K562 (cell line): Measurements from ENCODE around the gene PARD3. TPM values are rescaled to one million over a fixed set of nuclear protein-coding genes. Genes with fewer than 3 reads are reported as not detected.

Experiments
- CAMTA2 ChIP-seq: fragments of 250-450 bp; sonication (Bioruptor Pico); conservative IDR thresholded peaks from 2 replicates; pipeline ENCODE4 v1.5.1; 2022
- FOXK2 ChIP-seq, 2 experiments: fragments of 450-650 bp; IDR thresholded peaks in 1 of 2; conservative IDR thresholded peaks in 1 of 2; 2 replicates each; pipeline ENCODE4 v1.6.1; 2016; ENCODE audit warnings: low read depth in 2 of 2, mild to moderate bottlenecking in 1 of 2
- GATA2 ChIP-seq: sonication (generic); formaldehyde crosslinking; IDR thresholded peaks from 2 replicates; pipeline ENCODE4 v1.4.0; 2020; ENCODE audit warnings: mild to moderate bottlenecking, missing genetic modification reagents
- HDGF ChIP-seq: fragments of 450-650 bp; IDR thresholded peaks from 2 replicates; pipeline ENCODE4 v1.6.1; 2016
- KDM4B ChIP-seq, 2 experiments: fragments of 450-650 bp in 1 of 2; sonication (generic) in 1 of 2; IDR thresholded peaks; 2 replicates each; pipeline ENCODE4 v1.6.1; 2016 to 2017; ENCODE audit warnings: borderline replicate concordance in 2 of 2, antibody characterized with exemption in 1 of 2, low read depth in 1 of 2, mild to moderate bottlenecking in 1 of 2
- NR4A1 ChIP-seq, 2 experiments: fragments of 250-450 bp in 1 of 2; fragments of 450-650 bp in 1 of 2; sonication (Bioruptor Pico) in 1 of 2; IDR thresholded peaks; 2 replicates each; pipeline versions ENCODE4 v1.4.0 to v1.6.1; 2016 to 2020; ENCODE audit warnings: mild to moderate bottlenecking in 2 of 2, missing compliant biosample characterization in 1 of 2, missing genetic modification characterization in 1 of 2, moderate library complexity in 1 of 2
- PML ChIP-seq: IDR thresholded peaks from 2 replicates; pipeline ENCODE4 v1.6.1; 2012; ENCODE audit warnings: low read length, inconsistent platforms
- POU5F1 ChIP-seq: fragments of 150-350 bp; IDR thresholded peaks from 2 replicates; pipeline ENCODE4 v1.6.1; 2014; ENCODE audit warnings: borderline replicate concordance, low read length, low read depth, mild to moderate bottlenecking; ENCODE audit not compliant: partially characterized antibody
- PTRF ChIP-seq: fragments of 450-650 bp; IDR thresholded peaks from 2 replicates; pipeline ENCODE4 v1.6.1; 2016; ENCODE audit warnings: mild to moderate bottlenecking, missing genetic modification characterization, missing compliant biosample characterization
- ZBTB40 ChIP-seq, 2 experiments: fragments of 450-650 bp in 1 of 2; sonication (generic) in 1 of 2; formaldehyde crosslinking in 1 of 2; IDR thresholded peaks; 2 replicates each; pipeline versions ENCODE4 v1.7.1 to v1.9.0; 2016 to 2022; ENCODE audit warnings: inconsistent platforms in 1 of 2, mild to moderate bottlenecking in 1 of 2, missing genetic modification reagents in 1 of 2
- ZNF785 ChIP-seq: fragments of 250-450 bp; sonication (Bioruptor Pico); IDR thresholded peaks from 2 replicates; pipeline ENCODE4 v1.4.0; 2020; ENCODE audit warnings: mild to moderate bottlenecking
- polyA plus RNA-seq, 8 experiments: library from polyadenylated mRNA; depleted of rRNA in 4 of 8; stranded (reverse) in 5 of 8; unstranded in 3 of 8; fragments of >200 nt; fragmentation: Nextera tagmentation in 2 of 8; fragmentation: Illumina TruSeq in 1 of 8; extraction: Ambion mirVana in 2 of 8; extraction: Trizol in 1 of 8; gene quantifications; 2 replicates each; pipeline versions ENCODE4 v1.2.1 to v1.2.3, GENCODE V29; 2011 to 2014; ENCODE audit warnings: inconsistent platforms in 1 of 8, missing spikeins in 1 of 8
- total RNA-seq, 7 experiments: library from RNA; depleted of rRNA in 6 of 7; stranded (reverse); fragments of >200 nt in 6 of 7; fragmentation: Illumina TruSeq in 2 of 7; extraction: Trizol in 2 of 7; gene quantifications; 2 replicates each; pipeline versions ENCODE4 v1.2.1 to v1.2.3, GENCODE V29; 2011 to 2021; ENCODE audit warnings: low replicate concordance in 1 of 7
- TF ChIP-seq, protein P1 (sequence below): fragments of 450-650 bp; formaldehyde crosslinking; IDR thresholded peaks from 2 replicates; pipeline ENCODE4 v1.4.0; 2020; ENCODE audit warnings: mild to moderate bottlenecking, moderate library complexity
- TF ChIP-seq, protein P2 (sequence below): fragments of 450-650 bp; IDR thresholded peaks from 2 replicates; pipeline ENCODE4 v1.6.1; 2018; ENCODE audit not compliant: partially characterized antibody

The PARD3 gene
- total and polyA plus RNA-seq, 9 of the 15 experiments (the other 6 are each of a cell fraction or from before 2014, with no cell fraction given), result 2.7 to 11.7 (median 7.7) TPM

- TF ChIP-seq ZBTB40 (IDR thresholded peaks at IDR 0.05) (no peak), ZBTB40 (CRISPR knock-in tag; IDR thresholded peaks at IDR 0.05) (no peak), POU5F1 (no peak), ZNF785 (no peak), CAMTA2 (CRISPR knock-in tag) (no peak), HDGF (no peak), GATA2 (no peak), FOXK2 (conservative IDR thresholded peaks at IDR 0.05 in 1 of 2, IDR thresholded peaks at IDR 0.05 in 1 of 2; ENCODE audit: low read depth in 2 of 2) (no peak), NR4A1 (CRISPR knock-in tag; IDR thresholded peaks at IDR 0.05) (no peak), NR4A1 (tag; IDR thresholded peaks at IDR 0.05) (no peak), KDM4B (IDR thresholded peaks at IDR 0.05; ENCODE audit: borderline replicate concordance in 2 of 2, low read depth in 1 of 2) (no peak), PML (no peak), PTRF (no peak)
- TF ChIP-seq, protein P1, sequence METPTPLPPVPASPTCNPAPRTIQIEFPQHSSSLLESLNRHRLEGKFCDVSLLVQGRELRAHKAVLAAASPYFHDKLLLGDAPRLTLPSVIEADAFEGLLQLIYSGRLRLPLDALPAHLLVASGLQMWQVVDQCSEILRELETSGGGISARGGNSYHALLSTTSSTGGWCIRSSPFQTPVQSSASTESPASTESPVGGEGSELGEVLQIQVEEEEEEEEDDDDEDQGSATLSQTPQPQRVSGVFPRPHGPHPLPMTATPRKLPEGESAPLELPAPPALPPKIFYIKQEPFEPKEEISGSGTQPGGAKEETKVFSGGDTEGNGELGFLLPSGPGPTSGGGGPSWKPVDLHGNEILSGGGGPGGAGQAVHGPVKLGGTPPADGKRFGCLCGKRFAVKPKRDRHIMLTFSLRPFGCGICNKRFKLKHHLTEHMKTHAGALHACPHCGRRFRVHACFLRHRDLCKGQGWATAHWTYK, result no peak
- TF ChIP-seq, protein P2, sequence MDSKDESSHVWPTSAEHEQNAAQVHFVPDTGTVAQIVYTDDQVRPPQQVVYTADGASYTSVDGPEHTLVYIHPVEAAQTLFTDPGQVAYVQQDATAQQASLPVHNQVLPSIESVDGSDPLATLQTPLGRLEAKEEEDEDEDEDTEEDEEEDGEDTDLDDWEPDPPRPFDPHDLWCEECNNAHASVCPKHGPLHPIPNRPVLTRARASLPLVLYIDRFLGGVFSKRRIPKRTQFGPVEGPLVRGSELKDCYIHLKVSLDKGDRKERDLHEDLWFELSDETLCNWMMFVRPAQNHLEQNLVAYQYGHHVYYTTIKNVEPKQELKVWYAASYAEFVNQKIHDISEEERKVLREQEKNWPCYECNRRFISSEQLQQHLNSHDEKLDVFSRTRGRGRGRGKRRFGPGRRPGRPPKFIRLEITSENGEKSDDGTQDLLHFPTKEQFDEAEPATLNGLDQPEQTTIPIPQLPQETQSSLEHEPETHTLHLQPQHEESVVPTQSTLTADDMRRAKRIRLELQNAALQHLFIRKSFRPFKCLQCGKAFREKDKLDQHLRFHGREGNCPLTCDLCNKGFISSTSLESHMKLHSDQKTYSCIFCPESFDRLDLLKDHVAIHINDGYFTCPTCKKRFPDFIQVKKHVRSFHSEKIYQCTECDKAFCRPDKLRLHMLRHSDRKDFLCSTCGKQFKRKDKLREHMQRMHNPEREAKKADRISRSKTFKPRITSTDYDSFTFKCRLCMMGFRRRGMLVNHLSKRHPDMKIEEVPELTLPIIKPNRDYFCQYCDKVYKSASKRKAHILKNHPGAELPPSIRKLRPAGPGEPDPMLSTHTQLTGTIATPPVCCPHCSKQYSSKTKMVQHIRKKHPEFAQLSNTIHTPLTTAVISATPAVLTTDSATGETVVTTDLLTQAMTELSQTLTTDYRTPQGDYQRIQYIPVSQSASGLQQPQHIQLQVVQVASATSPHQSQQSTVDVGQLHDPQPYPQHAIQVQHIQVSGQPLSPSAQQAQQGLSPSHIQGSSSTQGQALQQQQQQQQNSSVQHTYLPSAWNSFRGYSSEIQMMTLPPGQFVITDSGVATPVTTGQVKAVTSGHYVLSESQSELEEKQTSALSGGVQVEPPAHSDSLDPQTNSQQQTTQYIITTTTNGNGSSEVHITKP, result no peak
These were observed 23.1 kb downstream of the PARD3 start (continued) for GRCh38 chr10:34791947-34792346.
